Measurements from ENCODE around the gene DUSP6.

DUSP6 gene

GRCh38 chr12:89323568-89324218, 28.6 kb downstream of the DUSP6 start:
- no peak for FAIRE-seq
- TF ChIP-seq TAF1 (IDR thresholded peaks at IDR 0.05; ENCODE audit: borderline replicate concordance, low read depth, low read length) (no peak), POLR2A (IDR thresholded peaks at IDR 0.05; ENCODE audit: low read depth, low read length) (no peak), POLR2AphosphoS5 (IDR thresholded peaks at IDR 0.05; ENCODE audit: low read depth, low read length) (no peak)
- DNase-seq (ENCODE audit: insufficient read length) = no peak

DNA sequence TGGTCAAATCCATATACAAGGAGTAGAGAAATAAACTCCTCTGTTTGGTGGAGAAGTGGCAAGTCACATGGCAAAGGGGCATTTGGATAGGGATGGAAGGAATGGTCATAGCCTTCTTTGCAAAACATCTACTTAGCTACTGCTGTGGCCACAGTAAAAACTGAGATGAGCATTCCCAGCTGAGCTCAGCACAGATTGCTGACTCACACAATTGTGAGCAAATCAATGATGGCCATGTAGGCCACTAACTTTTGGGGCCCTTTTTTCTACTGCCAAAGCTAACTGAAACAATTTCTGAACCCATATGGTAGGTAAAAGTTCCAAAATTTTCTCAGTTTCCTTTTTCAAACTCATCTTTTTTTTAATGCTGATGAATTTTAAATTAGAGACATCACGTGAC, 31.6 kb downstream of the DUSP6 start:
- no peak for TF ChIP-seq TAF1 (IDR thresholded peaks at IDR 0.05; ENCODE audit: borderline replicate concordance, low read depth, low read length)
- TF ChIP-seq POLR2A (IDR thresholded peaks at IDR 0.05; ENCODE audit: low read depth, low read length) = no peak
- no peak for TF ChIP-seq POLR2AphosphoS5 (IDR thresholded peaks at IDR 0.05; ENCODE audit: low read depth, low read length)
- no peak for DNase-seq (ENCODE audit: insufficient read length)
- no peak for FAIRE-seq

DNA sequence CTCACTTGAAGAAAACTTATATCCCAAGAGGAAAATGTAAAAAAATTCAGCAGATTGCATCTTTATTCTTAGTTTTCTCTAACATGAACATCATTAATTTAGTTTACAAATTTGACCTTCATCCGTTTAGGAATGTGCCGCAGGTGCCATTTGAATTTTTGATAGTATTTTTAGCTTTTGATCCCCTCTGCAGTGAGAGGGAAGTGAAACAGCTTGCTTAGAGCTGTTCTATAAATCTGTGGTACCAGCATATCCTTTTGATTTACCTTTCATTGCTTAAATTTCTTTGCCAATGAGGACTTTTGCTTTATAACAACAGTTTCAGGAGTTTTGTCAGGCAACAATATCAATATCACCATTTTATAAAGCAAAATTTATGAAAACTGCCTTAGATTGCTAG, 32.7 kb downstream of the DUSP6 start:
- DNase-seq (ENCODE audit: insufficient read length) = no peak

DNA sequence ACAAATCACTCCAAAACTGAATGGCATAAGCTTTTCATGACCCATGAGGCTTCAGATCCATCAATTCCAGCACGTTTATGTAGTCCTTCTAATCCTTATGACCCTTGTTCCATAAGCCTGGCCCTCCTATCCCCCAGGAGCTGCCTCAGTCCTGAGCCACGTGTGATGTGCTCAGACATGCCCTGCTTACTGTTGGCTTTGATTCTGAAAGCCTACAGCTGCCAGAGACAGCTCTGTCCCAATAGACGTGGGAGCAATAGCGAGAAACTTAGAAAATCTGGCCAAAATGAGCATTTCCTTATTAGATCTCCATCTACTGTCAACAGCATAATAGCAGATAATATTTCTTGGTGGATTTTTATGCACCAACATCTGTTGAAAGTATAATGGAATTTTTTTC, 33.2 kb downstream of the DUSP6 start:
- no peak for TF ChIP-seq TAF1 (IDR thresholded peaks at IDR 0.05; ENCODE audit: borderline replicate concordance, low read depth, low read length)
- TF ChIP-seq POLR2AphosphoS5 (IDR thresholded peaks at IDR 0.05; ENCODE audit: low read depth, low read length) = no peak
- TF ChIP-seq POLR2A (IDR thresholded peaks at IDR 0.05; ENCODE audit: low read depth, low read length) = no peak
- FAIRE-seq (no peak), DNase-seq (ENCODE audit: insufficient read length) (no peak)

More for the DNA sequence above, 32.7 kb downstream of the DUSP6 start:
- TF ChIP-seq POLR2A (IDR thresholded peaks at IDR 0.05; ENCODE audit: low read depth, low read length) = no peak
- no peak for TF ChIP-seq POLR2AphosphoS5 (IDR thresholded peaks at IDR 0.05; ENCODE audit: low read depth, low read length)
- TF ChIP-seq TAF1 (IDR thresholded peaks at IDR 0.05; ENCODE audit: borderline replicate concordance, low read depth, low read length) = no peak
- no peak for FAIRE-seq

- DNase-seq (ENCODE audit: insufficient read length) = no peak
- FAIRE-seq = no peak
- TF ChIP-seq TAF1 (IDR thresholded peaks at IDR 0.05; ENCODE audit: borderline replicate concordance, low read depth, low read length) (no peak), POLR2AphosphoS5 (IDR thresholded peaks at IDR 0.05; ENCODE audit: low read depth, low read length) (no peak), POLR2A (IDR thresholded peaks at IDR 0.05; ENCODE audit: low read depth, low read length) (no peak)
Measured at GRCh38 chr12:89316705-89317139, 35.6 kb downstream of the DUSP6 start.

- no peak for FAIRE-seq
- TF ChIP-seq TAF1 (IDR thresholded peaks at IDR 0.05; ENCODE audit: borderline replicate concordance, low read depth, low read length) (no peak), POLR2A (IDR thresholded peaks at IDR 0.05; ENCODE audit: low read depth, low read length) (no peak), POLR2AphosphoS5 (IDR thresholded peaks at IDR 0.05; ENCODE audit: low read depth, low read length) (no peak)
- no peak for DNase-seq (ENCODE audit: insufficient read length)
Measured at GRCh38 chr12:89314060-89314761, 38.1 kb downstream of the DUSP6 start.

- FAIRE-seq (no peak), DNase-seq (ENCODE audit: insufficient read length) (no peak)
- TF ChIP-seq POLR2A (IDR thresholded peaks at IDR 0.05; ENCODE audit: low read depth, low read length) = no peak
- no peak for TF ChIP-seq TAF1 (IDR thresholded peaks at IDR 0.05; ENCODE audit: borderline replicate concordance, low read depth, low read length)
- TF ChIP-seq POLR2AphosphoS5 (IDR thresholded peaks at IDR 0.05; ENCODE audit: low read depth, low read length) = no peak
Measured at GRCh38 chr12:89311703-89312293, 40.5 kb downstream of the DUSP6 start.

GRCh38 chr12:89309815-89310214, 42.5 kb downstream of the DUSP6 start:
- TF ChIP-seq TAF1 (IDR thresholded peaks at IDR 0.05; ENCODE audit: borderline replicate concordance, low read depth, low read length) = no peak
- TF ChIP-seq POLR2A (IDR thresholded peaks at IDR 0.05; ENCODE audit: low read depth, low read length) = no peak
- TF ChIP-seq POLR2AphosphoS5 (IDR thresholded peaks at IDR 0.05; ENCODE audit: low read depth, low read length) = no peak
- DNase-seq (ENCODE audit: insufficient read length) (no peak), FAIRE-seq (no peak)

DNA sequence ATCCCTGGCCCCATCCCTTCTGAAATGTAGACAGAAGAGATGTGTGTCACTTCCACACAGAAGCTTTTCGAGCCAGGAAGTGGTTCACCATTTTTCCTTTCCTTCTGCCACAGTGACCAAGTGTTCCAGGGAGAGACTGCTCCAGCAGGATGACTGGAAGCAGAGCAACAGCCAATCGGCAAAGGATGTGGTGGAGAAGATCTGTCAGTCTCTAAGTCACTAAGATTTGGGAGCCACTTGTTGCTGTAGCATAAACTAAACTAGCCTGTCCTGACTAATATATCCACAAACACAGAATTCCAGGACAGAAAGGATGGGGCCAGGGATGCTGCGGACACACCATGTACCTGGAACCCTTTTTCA, 42.9 kb downstream of the DUSP6 start:
- TF ChIP-seq POLR2A (IDR thresholded peaks at IDR 0.05; ENCODE audit: low read depth, low read length) (no peak), POLR2AphosphoS5 (IDR thresholded peaks at IDR 0.05; ENCODE audit: low read depth, low read length) (no peak), TAF1 (IDR thresholded peaks at IDR 0.05; ENCODE audit: borderline replicate concordance, low read depth, low read length) (no peak)
- DNase-seq (ENCODE audit: insufficient read length) (no peak), FAIRE-seq (no peak)

GRCh38 chr12:89307474-89308253, 44.6 kb downstream of the DUSP6 start:
- DNase-seq (ENCODE audit: insufficient read length) (no peak), FAIRE-seq (no peak)
- TF ChIP-seq POLR2A (IDR thresholded peaks at IDR 0.05; ENCODE audit: low read depth, low read length) (no peak), POLR2AphosphoS5 (IDR thresholded peaks at IDR 0.05; ENCODE audit: low read depth, low read length) (no peak), TAF1 (IDR thresholded peaks at IDR 0.05; ENCODE audit: borderline replicate concordance, low read depth, low read length) (no peak)

DNA sequence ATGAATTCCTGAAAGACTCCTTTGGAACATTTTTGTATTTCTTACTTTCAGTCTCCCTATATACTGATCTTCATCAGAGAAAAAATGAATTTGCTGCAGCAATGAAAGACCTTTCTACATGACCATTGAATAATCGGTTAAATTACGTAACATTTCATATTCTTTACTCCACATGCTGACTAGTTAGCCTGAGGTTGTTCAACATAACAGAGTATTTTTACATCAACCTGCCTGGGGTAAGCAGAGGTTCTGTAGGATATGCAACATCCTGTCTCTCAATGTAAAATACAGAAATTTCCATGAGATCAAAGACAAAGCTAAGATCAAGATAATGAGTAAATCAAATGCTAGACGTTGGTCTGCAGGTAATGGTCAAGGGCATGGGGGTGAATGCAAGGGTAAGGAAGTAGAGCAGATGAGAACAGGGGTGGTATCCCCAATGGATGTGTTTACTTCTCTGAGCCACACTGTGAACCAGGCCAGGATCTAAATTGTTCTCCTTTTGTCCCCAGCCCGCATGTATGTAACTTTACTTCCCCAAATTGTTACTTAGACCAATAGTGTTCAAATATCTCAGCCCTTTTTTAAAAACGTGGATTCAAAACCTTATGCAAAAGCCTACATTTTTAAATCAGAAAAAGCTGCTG, 45.4 kb downstream of the DUSP6 start:
- TF ChIP-seq POLR2AphosphoS5 (IDR thresholded peaks at IDR 0.05; ENCODE audit: low read depth, low read length) (no peak), POLR2A (IDR thresholded peaks at IDR 0.05; ENCODE audit: low read depth, low read length) (no peak), TAF1 (IDR thresholded peaks at IDR 0.05; ENCODE audit: borderline replicate concordance, low read depth, low read length) (no peak)
- DNase-seq (ENCODE audit: insufficient read length) = no peak
- no peak for FAIRE-seq
